HG03439 (cell line): ENCODE results near the gene DAB2IP.

Experiments used
- ATAC-seq: cut with Tn5 transposase; IDR thresholded peaks from one replicate; pipeline ENCODE4 v1.9.1; 2021; ENCODE audit warnings: mild to moderate bottlenecking, moderate library complexity; ENCODE audit not compliant: unreplicated experiment

The DAB2IP gene

DNA sequence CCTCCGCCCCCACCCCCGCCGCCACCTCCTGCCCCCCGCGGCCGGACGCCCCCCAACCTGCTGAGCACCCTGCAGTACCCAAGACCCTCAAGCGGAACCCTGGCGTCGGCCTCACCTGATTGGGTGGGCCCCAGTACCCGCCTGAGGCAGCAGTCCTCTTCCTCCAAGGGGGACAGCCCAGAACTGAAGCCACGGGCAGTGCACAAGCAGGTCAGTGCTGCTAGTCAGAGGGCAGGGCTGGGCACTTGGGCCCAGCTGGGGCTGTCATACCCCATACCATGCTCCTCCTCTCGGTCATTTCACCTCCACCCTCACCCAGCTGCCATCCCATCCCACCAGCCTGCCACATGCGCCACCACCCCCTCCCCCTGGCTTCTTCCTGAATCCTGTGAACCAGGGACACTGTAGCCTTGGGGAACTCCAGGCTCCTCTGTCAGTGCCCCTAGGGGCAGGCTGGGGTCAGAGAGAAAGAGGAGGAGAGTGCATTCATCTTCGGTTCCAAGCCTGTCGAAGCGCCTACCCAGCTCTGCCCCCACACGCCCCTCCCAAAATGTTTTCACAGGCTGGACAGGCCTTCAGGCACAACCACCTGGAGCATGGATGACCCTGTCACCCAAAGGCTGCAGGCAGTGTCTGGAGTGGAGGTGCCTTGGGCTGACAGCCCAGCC is 122.0 kb downstream of the DAB2IP start:
- no peak for ATAC-seq

GRCh38 chr9:121773954-121774714 is 122.7 kb downstream of the DAB2IP start:
- no peak for ATAC-seq

GRCh38 chr9:121774715-121775613 is 123.5 kb downstream of the DAB2IP start:
- no peak for ATAC-seq

- ATAC-seq: no peak
Measured at GRCh38 chr9:121776001-121776738, 124.7 kb downstream of the DAB2IP start.

DNA sequence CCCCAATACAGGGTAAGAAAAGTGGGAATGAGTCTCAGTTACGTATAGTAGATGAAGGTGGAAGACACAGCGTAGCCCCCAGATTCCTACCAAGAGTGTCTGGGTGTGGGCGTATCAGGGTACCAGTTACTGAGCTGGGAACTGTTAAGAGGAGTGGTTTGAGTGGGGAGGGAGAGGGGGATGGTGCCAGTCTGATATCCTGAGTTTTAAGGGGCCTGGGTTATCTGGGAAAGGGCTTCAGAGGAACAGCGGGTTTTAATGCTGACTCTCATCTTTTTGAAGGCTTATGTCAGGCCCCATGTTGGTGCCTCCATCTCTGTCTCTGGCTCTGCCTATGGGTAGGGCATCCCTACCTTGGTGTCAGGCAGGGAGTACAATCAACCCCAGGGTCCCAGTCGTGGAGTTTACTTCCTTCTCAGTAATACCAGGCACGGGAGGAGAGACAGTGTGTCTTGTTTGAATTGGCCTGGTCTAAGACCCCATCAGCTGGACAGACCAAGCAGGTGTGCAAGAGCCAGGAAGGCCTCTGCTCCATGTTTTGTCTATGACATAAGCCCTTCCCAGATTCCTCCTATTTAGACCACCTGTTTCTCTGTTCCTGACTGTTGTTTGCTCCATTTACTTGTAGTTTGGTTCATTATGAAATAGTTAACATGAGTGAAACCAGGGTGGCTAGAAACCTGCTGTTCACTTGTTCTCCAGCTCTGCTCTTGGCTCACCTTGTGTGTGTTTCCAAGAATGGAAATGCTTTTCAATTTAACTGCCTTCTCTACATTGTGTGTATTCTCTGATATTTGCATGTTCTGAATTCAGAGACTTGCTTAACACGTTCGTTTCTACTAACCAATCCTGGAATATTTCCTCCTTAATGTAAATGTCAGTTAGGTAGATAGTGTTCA is 125.6 kb downstream of the DAB2IP start:
- ATAC-seq: no peak

DNA sequence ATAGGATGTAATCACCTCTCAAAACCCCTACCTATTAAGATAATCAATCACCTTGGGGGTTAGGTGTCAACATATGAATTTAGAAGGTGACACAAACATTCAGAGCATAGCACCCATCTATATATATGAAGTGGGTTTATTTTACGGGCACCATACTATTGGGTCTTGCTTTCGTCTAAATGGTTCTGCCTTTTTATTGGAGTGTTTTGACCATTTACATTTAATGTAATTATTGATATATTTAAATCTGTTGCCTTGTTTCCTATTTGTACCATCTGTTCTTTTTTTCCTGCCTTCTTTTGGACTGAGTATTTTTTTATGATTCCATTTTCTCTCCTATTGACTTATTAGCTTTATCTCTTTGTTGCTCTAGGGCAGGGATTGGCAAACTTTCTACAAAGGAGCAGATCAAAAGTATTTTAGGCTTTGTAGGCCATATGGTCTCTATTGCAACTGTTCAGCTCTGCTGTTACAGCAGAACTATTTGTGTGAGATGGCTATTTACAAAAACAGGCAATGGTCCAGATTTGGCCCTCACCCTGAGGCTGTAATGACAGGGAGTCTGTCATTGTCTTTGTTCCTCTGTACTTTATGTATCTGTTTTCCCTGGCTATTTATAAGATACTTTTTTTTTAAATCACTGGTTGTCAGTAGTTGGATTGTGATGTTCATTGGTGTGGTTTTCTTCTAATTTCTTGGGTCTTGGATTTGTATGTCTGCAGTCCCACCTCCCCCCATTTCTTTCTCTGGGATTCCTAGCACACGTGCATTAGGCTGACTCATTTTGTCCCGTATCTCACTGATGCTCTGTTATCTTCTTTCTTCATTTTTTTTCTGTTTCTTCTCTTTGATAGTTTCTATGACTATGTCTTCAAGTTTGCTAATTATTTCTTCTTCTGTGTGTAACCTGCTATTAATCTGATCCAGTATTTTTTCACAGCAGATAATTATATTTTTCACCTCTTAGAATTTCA is 127.1 kb downstream of the DAB2IP start:
- ATAC-seq: no peak

DNA sequence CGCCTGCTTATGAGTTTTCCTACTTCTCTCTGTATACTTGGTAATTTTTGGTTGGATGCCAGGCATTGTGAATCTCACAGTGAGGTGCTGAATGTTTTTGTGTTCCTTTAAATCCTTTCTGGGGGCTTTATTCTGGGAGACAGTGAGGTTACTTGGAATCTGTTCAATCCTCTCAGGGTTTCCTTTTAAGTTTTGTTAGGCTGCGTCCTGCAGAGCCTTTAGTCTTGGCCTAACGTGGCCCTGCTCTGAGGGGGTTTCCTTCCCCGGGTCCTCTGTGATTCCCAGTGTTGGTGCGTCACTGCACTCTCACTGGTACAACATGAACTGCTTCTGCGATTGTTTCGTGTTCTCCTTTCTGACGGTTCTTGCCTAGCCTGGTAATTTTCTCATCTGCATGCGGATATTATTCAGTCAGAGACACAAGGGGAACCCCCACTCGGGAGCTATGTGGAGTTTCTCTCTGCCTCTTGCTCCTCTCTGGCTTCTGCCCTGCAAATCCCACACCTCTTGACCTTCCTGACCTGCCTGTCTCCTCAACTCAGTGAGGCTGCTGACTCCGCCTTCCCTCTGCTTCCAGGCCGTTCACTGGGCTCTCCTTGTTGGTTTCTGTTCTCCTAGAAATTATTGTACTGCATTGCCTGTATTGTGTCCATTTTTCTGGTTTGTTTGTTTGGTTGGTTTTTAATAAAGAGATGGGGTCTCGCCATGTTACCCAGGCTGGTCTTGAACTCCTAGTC is 128.1 kb downstream of the DAB2IP start:
- no peak for ATAC-seq

DNA sequence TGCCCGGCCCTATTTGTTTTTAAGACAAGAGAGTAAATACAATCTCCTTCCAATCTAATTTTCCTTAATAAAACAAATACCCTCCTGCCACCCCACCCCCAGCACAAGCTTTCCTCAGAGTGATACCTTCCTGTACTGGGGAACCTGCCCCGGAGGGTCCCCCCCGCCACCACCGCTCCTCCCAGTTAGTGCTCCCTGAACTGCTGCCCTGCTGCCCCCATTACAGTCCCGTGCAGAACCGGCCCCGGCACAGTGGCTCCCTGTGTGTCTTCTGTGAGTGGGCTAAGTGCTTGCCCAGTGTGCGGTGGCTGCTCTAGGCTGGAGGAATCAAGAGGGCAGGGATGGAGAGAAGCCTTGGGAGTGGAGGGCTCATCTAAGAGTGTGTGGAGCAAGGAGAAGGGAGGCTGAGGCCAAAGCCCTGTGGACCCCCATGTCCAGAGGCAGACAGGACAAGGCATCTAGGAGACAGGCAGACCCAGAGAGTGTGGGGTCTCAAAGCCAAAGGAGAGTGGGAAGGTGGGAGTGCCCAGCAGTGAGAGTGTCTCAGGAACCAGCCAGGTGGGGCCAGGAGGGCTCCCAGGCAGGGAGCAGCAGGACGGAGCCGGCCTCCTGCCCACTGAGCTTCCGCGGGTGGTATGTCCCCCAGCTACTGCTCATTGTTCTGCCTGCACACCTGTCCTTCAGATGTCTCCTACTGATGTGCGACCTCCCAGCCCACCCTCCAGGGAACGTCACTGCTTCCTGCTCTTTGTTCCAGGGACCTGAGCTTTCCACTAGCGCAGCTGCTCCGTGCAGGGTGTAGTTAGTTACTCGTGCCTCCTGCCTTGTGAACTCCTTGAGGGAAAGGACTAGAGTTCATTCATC is 129.0 kb downstream of the DAB2IP start:
- no peak for ATAC-seq

DNA sequence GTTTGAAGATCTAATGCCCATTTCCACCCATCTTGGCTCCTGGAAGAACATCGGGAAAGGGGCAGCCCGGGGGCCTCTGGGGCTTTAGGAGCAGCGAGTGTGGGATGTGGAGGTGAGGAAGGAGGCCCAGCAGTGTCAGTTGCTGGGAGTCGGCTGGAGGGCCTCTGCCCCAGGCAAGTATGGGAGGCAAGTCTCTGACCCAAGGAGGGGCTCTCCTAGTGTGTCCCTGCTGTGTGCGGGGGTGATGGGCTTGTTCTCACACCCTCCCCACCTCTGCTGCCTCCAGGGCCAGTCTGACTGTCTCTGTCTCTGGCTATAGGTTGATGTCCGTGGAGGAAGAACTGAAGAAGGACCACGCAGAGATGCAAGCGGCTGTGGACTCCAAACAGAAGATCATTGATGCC is 129.7 kb downstream of the DAB2IP start:
- ATAC-seq: no peak

GRCh38 chr9:121781701-121782464 is 130.4 kb downstream of the DAB2IP start:
- no peak for ATAC-seq

- ATAC-seq: no peak
Measured at GRCh38 chr9:121782514-121783110, 131.2 kb downstream of the DAB2IP start.

DNA sequence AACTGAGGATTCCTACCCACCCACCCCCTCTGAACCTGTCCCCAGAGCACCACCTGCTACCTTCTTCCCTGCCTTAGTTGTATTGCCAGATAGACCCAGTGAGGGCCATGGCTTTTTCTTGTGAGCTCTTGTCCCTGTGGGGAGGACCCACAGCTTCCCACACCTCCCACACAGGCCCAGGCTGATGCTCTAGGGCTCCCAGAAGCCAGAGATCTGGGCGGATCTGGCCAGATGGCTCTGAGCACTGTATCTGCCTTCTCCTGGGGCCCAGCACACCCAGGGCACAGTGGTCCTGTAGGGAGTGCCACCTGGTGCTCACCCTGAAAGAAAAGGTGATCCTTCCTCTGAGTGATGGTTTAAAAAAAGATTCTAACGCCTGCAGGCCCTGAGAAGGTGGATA is 131.7 kb downstream of the DAB2IP start:
- no peak for ATAC-seq

- no peak for ATAC-seq
Measured at GRCh38 chr9:121783521-121784507, 132.4 kb downstream of the DAB2IP start.

DNA sequence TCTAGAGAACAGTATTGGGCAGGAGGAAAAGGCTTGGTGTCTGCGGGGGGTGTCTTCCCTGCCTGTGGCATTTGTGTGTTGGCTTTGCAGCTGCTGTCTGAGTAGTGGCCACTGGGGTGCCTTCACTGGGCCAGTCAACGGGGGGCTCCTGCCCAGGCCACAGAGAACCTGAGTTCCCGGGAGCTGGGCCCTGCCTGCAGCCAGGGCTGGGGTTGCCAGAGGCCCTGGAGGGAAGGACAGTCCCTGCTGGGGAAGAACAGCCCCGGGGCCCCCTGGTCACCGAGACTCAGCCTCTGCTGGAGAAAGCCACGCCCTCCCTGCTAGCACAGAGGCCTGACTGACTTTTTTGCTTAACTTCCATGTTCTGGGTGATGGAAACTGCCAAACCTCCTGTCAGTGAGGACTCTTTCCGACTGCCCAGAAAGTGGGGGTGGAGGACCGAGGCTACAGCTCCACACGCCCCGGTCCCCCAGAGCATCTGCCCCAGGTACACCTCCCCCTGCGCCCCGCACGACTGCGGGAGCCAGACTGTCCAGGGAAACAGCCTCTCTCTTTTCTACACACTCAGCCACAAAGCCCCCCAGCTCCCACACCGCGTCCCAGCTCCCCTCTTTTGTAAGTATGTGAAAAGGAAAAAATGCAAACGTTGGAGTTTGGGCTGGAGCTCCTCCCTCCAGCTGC is 133.4 kb downstream of the DAB2IP start:
- no peak for ATAC-seq
